CD4-positive, alpha-beta T cell (primary cell): ENCODE results near the gene ADGRA1. TPM values are rescaled to one million over a fixed set of nuclear protein-coding genes. Genes with fewer than 3 reads are reported as not detected.

ENCODE experiments used
- ATAC-seq: fragments of 200-7000 bp; cut with Tn5 transposase; one replicate; pipeline ENCODE4 v1.10.0; 2022; ENCODE audit warnings: mild to moderate bottlenecking; ENCODE audit not compliant: poor library complexity
- CTCF ChIA-PET: fragments of 350-600 bp; sonication (Branson Sonifier 250); formaldehyde crosslinking; loops from one replicate; lab custom pipeline; 2021; ENCODE audit warnings: antibody characterized with exemption, inconsistent platforms; lab: Charles Lee
- POLR2A ChIA-PET: fragments of 350-600 bp; sonication (Branson Sonifier 250); formaldehyde crosslinking; loops from one replicate; lab custom pipeline; 2021; ENCODE audit warnings: antibody characterized with exemption, inconsistent platforms; lab: Charles Lee
- DNase-seq, 14 experiments: peaks; one replicate each; pipeline ENCODE4 v3.0.0-alpha.2; 2013 to 2020; ENCODE audit warnings: mixed read lengths in 2 of 14
- H3K27ac ChIP-seq, 2 donors: one replicate each; pipeline versions ENCODE4 v1.5.1 to v1.7.0; 2013; ENCODE audit warnings: low read length in 2 of 2, low read depth in 1 of 2, mild to moderate bottlenecking in 1 of 2
- H3K27me3 ChIP-seq, 2 experiments: 1 replicate in 1 of 2; 2 replicates in 1 of 2; pipeline versions ENCODE4 v1.6.1 to v1.7.0; 2013; ENCODE audit warnings: low read length in 2 of 2, control low read depth in 1 of 2, mild to moderate bottlenecking in 1 of 2, moderate library complexity in 1 of 2; ENCODE audit not compliant: insufficient read depth in 2 of 2, control insufficient read depth in 1 of 2
- H3K36me3 ChIP-seq: one replicate; pipeline ENCODE4 v1.6.1; 2013; ENCODE audit warnings: low read length, control low read depth; ENCODE audit not compliant: insufficient read depth
- H3K4me1 ChIP-seq: one replicate; pipeline ENCODE4 v1.6.1; 2013; ENCODE audit warnings: low read length, control low read depth; ENCODE audit not compliant: insufficient read depth
- H3K4me3 ChIP-seq: one replicate; pipeline ENCODE4 v1.5.1; 2013; ENCODE audit warnings: mild to moderate bottlenecking, low read length, moderate library complexity
- H3K9me3 ChIP-seq, 2 experiments: 1 replicate in 1 of 2; 2 replicates in 1 of 2; pipeline versions ENCODE4 v1.6.1 to v1.7.0; 2013; ENCODE audit warnings: low read length in 2 of 2, mild to moderate bottlenecking in 2 of 2, control low read depth in 1 of 2, moderate library complexity in 1 of 2; ENCODE audit not compliant: control insufficient read depth in 1 of 2, insufficient read depth in 1 of 2
- H3K27ac Mint-ChIP-seq: one replicate; pipeline ENCODE4 v1.8.0; 2020; ENCODE audit warnings: mixed read lengths
- H3K27me3 Mint-ChIP-seq: one replicate; pipeline ENCODE4 v1.8.0; 2021; ENCODE audit warnings: mixed read lengths
- H3K36me3 Mint-ChIP-seq: one replicate; pipeline ENCODE4 v1.8.0; 2021; ENCODE audit warnings: low read depth, mixed read lengths
- H3K4me1 Mint-ChIP-seq: one replicate; pipeline ENCODE4 v1.8.0; 2021; ENCODE audit warnings: low read depth, mixed read lengths
- H3K4me3 Mint-ChIP-seq: one replicate; pipeline ENCODE4 v1.8.0; 2020; ENCODE audit warnings: mild to moderate bottlenecking, mixed read lengths
- H3K9me3 Mint-ChIP-seq: one replicate; pipeline ENCODE4 v1.8.0; 2020; ENCODE audit warnings: mixed read lengths
- intact Hi-C, 2 experiments: fragments of 100-400 bp; cut with DNase I in 1 of 2; cut with micrococcal nuclease in 1 of 2; formaldehyde crosslinking; loops; one replicate each; pipeline versions ENCODE4 v1.15.1 to v1.9.0; 2023 to 2025; cut with DNase I, micrococcal nuclease
- total RNA-seq, 174 experiments: library from RNA in 2 of 174; stranded (reverse) in 2 of 174; gene quantifications; one replicate each; pipeline ENCODE4 v1.2.3 and lab custom pipeline; 2021 to 2026
- TF ChIP-seq, protein P1 (sequence below): fragments of 200-600 bp; IDR thresholded peaks from one replicate; pipeline ENCODE4 v1.8.0; 2022; ENCODE audit warnings: antibody characterized with exemption, mild to moderate bottlenecking

ADGRA1 gene
- total RNA-seq, 2 experiments from 2014 or later, result not detected

DNA sequence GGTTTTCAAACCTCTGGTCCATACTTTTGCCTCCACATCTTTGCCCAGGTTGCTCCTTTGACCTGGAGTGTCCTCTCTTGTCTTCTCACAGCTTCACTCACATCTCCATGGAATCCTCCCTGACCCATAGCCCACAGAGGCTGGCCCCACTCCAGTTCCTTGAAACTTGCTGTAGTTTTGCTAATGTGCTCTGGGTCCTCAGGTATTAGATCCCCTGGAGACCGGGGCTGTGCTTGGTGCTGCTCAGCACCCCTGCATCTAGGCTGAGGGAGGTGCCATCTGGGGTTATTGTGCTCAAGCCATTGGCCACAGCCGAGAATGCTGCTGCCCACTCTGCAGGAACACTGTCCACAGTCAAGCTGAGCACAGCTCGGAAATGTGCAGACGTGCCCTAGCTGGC, 88.8 kb downstream of the ADGRA1 start:
- ChIA-PET CTCF (no interaction called here), POLR2A (no interaction called here)
- Histone ChIP-seq H3K27ac (no peak overlapping the region), H3K27me3 (peaks cover 0 to 7% of the 10 kb centered on the region in 2 experiments), H3K4me3 (no peak overlapping the region), H3K36me3 (no peaks in the 10 kb centered on the region), H3K4me1 (no peaks in the 10 kb centered on the region), H3K9me3 (peaks cover 0 to 20% of the 10 kb centered on the region in 2 experiments)
- intact Hi-C loops, result no loop called here
- H3K27ac Mint-ChIP-seq, result no peak overlapping the region
- no peak overlapping the region for H3K4me3 Mint-ChIP-seq
- no peaks in the 10 kb centered on the region for H3K9me3 Mint-ChIP-seq
- TF ChIP-seq, protein P1, sequence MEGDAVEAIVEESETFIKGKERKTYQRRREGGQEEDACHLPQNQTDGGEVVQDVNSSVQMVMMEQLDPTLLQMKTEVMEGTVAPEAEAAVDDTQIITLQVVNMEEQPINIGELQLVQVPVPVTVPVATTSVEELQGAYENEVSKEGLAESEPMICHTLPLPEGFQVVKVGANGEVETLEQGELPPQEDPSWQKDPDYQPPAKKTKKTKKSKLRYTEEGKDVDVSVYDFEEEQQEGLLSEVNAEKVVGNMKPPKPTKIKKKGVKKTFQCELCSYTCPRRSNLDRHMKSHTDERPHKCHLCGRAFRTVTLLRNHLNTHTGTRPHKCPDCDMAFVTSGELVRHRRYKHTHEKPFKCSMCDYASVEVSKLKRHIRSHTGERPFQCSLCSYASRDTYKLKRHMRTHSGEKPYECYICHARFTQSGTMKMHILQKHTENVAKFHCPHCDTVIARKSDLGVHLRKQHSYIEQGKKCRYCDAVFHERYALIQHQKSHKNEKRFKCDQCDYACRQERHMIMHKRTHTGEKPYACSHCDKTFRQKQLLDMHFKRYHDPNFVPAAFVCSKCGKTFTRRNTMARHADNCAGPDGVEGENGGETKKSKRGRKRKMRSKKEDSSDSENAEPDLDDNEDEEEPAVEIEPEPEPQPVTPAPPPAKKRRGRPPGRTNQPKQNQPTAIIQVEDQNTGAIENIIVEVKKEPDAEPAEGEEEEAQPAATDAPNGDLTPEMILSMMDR, result no peak
- H3K4me1 Mint-ChIP-seq, result no peaks in the 10 kb centered on the region
- ATAC-seq, result no peak
- H3K27me3 Mint-ChIP-seq, result peaks cover 21% of the 10 kb centered on the region
- no peaks in the 10 kb centered on the region for H3K36me3 Mint-ChIP-seq
- no peak for DNase-seq

DNA sequence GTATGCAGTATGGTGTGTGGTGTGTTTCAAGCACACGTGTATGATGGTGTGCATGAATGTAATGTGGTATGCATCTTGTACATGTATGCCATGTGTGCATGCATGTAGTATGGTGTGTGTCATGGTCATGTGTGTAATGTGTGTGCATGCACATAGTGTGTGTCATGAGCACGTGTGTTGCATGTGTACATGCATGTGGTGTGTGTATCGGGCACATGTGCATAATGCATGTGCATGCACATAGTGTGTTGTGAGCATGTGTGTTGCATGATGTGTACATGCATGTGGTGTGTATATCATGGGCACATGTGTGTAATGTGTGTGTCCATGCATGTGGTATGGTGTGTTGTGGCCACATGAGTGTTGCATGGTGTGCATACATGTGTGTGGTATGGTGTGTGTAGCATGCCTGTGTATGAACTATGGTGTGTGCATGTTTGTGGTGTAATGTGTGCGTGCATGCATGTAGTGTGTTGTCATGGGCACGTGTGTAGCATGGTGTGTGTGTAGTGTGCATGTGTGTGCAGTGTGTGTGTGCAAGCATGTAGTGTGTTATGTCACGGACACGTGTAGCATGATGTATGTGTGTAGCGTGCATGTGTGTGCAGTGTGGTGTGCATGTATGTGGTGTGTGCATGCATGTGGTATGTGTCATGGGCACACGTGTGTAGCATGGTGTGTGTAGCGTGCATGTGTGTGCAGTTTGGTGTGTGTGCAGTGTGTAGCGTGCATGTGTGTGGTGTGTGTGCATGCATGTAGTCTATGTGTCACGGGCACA, 89.8 kb downstream of the ADGRA1 start:
- Histone ChIP-seq H3K36me3 (no peaks in the 10 kb centered on the region), H3K27me3 (peaks cover 0 to 3% of the 10 kb centered on the region in 2 experiments), H3K4me3 (no peak overlapping the region), H3K9me3 (peaks cover 0 to 20% of the 10 kb centered on the region in 2 experiments), H3K4me1 (no peaks in the 10 kb centered on the region), H3K27ac (no peak overlapping the region)
- Mint-ChIP-seq H3K27ac (no peak overlapping the region), H3K4me3 (no peak overlapping the region), H3K9me3 (no peaks in the 10 kb centered on the region), H3K36me3 (no peaks in the 10 kb centered on the region), H3K27me3 (peaks cover 14% of the 10 kb centered on the region), H3K4me1 (no peaks in the 10 kb centered on the region)
- ChIA-PET CTCF (no interaction called here), POLR2A (no interaction called here)
- DNase-seq (no peak), ATAC-seq (no peak)
- intact Hi-C loops, result no loop called here
- TF ChIP-seq, protein P1, result no peak

DNA sequence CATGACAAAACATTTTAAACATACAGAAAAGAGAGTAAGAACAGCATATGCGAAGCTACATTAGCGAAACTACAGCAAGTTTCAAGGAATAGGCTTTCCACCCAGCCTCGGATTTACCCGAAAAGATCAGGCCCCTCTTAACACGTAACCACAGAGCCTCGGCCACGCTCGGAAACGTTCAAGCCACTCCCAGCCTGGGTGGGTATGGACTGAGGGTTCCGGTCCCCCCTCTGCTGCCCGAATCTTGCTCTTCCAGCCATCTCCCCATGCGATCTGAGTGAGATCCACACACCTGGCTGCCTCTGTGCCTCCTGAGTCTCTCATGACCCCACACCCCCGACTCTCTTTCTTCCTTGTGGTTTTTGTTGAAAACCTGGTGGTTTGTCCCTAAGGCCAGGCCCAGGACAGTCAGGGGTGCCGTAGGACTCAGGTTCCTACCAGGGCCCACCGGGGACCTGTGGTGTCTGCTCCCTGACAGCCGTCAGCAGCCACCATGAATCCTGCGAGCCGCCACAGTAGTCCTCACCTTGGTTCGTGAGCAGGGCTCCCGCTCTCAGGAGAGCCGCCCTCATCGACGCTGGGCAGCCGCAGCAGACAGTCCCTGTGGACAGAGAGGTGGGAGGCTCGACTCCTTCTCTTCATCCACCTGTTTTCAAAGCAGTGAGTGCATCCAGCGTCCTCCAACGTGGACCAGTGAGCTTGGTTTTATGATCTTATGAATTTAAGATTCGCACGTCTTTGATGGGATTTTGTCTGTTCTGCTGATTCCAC, 90.8 kb downstream of the ADGRA1 start:
- peak in 1 of 14 experiments; percentile 3 for DNase-seq
- intact Hi-C loops, result no loop called here
- CTCF ChIA-PET, result no interaction called here

More for the DNA sequence above, 90.8 kb downstream of the ADGRA1 start:
- no peak overlapping the region for H3K27ac ChIP-seq
- no peaks in the 10 kb centered on the region for H3K36me3 ChIP-seq
- no peaks in the 10 kb centered on the region for H3K27me3 ChIP-seq
- H3K36me3 Mint-ChIP-seq, result no peaks in the 10 kb centered on the region
- ATAC-seq, result no peak
- no peak overlapping the region for H3K27ac Mint-ChIP-seq
- H3K4me3 ChIP-seq, result no peak overlapping the region
- H3K9me3 ChIP-seq, result peaks cover 0 to 22% of the 10 kb centered on the region in 2 experiments
- POLR2A ChIA-PET, result no interaction called here
- TF ChIP-seq, protein P1, result no peak
- H3K4me1 ChIP-seq, result no peaks in the 10 kb centered on the region
- no peaks in the 10 kb centered on the region for H3K9me3 Mint-ChIP-seq
- no peak overlapping the region for H3K4me3 Mint-ChIP-seq
- peaks cover 7% of the 10 kb centered on the region for H3K27me3 Mint-ChIP-seq
- H3K4me1 Mint-ChIP-seq, result no peaks in the 10 kb centered on the region
